GM18498 (cell line): ENCODE results near the gene RAD54L.
"Not testable (repeated sequence)": the region's sequence is repeated elsewhere in the genome, so short reads cannot be mapped to it uniquely, and the experiment has no call there.

Experiments used
- ATAC-seq: cut with Tn5 transposase; IDR thresholded peaks from one replicate; pipeline ENCODE4 v1.9.1; 2021; ENCODE audit warnings: mild to moderate bottlenecking, moderate library complexity; ENCODE audit not compliant: unreplicated experiment

Gene RAD54L

DNA sequence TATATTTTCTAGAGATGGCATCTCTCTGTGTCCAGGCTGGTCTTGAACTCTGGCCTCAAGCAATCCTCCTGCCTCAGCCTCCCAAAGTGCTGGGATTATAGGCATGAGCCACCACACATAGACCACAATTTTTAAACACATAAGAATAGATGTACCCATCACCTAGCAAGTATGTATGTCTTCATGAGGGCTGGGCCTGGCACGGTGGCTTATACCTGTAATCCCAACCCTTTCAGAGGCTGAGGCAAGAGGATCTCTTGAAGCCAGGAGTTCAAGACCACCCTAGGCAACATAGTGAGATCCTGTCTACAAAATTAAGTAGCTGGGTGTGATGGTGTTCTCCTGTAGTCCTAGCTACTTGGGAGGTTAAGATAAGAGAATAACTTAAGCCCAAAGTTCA, 69.8 kb downstream of the RAD54L start:
- no peak for ATAC-seq

- not testable (repeated sequence) for ATAC-seq
Measured at GRCh38 chr1:46319301-46319700, 71.7 kb downstream of the RAD54L start.

DNA sequence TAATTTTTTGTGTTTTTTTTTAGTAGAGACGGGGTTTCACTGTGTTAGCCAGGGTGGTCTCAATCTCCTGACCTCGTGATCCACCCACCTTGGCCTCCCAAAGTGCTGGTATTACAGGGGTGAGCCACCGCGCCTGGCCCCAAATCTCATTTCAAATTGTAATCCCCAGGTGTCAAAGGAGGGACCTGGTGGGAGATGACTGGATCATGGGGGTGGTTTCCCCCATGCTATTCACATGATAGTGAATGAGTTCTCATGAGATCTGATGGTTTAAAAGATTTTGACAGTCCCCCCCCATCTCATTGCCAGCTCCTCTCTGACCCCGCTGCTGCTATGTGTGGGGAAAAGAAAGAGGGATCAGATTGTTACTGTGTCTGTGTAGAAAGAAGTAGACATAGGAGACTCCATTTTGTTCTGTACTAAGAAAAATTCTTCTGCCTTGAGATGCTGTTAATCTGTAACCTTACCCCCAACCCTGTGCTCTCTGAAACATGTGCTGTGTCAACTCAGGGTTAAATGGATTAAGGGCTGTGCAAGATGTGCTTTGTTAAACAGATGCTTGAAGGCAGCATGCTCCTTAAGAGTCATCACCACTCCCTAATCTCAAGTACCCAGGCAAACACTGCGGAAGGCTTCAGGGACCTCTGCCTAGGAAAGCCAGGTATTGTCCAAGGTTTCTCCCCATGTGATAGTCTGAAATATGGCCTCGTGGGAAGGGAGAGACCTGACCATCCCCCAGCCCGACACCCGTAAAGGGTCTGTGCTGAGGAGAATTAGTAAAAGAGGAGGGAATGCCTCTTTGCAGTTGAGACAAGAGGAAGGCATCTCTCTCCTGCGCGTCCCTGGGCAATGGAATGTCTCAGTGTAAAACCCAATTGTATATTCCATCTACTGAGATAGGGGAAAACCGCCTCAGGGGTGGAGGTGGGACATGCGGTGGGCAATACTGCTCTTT, 72.7 kb downstream of the RAD54L start:
- ATAC-seq = not testable (repeated sequence)

DNA sequence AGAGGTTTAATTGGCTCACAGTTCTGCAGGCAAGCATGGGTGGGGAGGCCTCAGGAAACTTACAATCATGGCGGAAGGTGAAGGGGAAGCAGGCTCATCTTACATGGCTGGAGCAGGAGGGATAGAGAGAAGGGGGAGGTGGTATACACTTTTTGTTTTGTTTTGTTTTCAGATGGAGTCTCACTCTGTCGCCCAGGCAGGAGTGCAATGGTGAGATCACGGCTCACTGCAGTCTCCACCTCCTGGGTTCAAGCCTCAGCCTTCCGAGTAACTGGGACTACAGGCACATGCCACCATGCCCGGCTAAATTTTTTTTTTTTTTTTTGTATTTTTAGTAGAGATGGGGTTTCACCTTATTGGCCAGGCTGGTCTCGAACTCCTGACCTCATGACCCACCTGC, 74.6 kb downstream of the RAD54L start:
- not testable (repeated sequence) for ATAC-seq

DNA sequence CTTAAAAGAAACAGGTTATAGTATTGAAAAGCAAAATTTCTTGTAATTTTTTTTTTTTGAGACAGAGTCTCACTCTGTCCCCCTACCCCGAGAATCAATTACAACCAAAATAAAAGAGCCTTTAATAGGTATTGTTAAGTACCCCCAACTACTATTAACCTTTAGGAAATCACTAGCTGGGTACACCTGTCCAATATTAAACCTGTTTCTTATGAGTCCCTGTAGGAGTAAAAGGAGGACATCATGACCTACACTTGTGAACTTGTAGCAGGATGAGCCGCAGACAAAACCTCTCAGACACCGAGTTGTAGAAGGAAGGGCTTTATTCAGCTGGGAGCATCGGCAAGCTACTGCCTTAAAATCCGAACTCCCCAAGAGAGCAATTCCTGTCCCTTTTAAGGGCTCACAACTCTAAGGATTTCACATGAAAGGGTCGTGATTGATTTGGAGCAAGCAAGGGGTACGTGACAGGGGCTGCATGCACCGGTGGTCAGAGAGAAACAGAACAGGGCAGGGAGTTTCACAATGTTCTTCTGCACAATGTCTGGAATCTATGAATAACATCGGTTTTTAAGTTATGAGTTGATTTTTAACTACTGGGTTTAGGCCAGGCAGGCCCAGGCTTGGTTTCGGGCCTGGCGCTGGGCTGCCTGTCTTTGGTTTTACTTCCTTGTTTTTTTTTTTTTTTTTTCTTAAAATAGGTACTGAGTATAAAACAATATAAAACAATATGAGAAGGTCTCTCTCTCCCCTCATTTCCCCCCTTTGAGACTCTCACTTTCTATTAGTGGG, 77.9 kb downstream of the RAD54L start:
- not testable (repeated sequence) for ATAC-seq
